Kidney epithelial cell (primary cell): ENCODE results near the gene CYP3A5. TPM values are rescaled to one million over a fixed set of nuclear protein-coding genes. Genes with fewer than 3 reads are reported as not detected.

Source experiments
- DNase-seq: peaks from one replicate; pipeline ENCODE4 v3.0.0-alpha.2; 2010; ENCODE audit warnings: low read depth
- H3K27me3 ChIP-seq: 2 replicates; pipeline ENCODE4 v1.6.0; 2011; ENCODE audit warnings: low read length; ENCODE audit not compliant: control insufficient read depth, insufficient read depth
- H3K36me3 ChIP-seq: 2 replicates; pipeline ENCODE4 v1.5.1; 2011; ENCODE audit warnings: low read length; ENCODE audit not compliant: control insufficient read depth, insufficient read depth
- H3K4me3 ChIP-seq: 2 replicates; pipeline ENCODE4 v1.5.1; 2011; ENCODE audit warnings: low read depth, mild to moderate bottlenecking, control low read depth, low read length
- CTCF ChIP-seq: IDR thresholded peaks from 2 replicates; pipeline ENCODE4 v1.5.1; 2011; ENCODE audit warnings: mild to moderate bottlenecking, moderate library complexity, low read length, control low read depth, inconsistent platforms; ENCODE audit not compliant: insufficient read depth, poor library complexity, severe bottlenecking
- total RNA-seq: library from RNA; depleted of rRNA; stranded (reverse); fragments of >200 nt; gene quantifications from 2 replicates; pipeline ENCODE4 v1.2.3, GENCODE V29; 2015

Gene CYP3A5
- total RNA-seq, 1 donor from 2014 or later, result 0.25 TPM

GRCh38 chr7:99625321-99625720 is 54.5 kb downstream of the CYP3A5 start:
- no peaks in the 10 kb centered on the region for H3K27me3 ChIP-seq
- no peak for TF ChIP-seq CTCF
- H3K36me3 ChIP-seq, result peaks cover 11% of the 10 kb centered on the region
- H3K4me3 ChIP-seq, result no peak overlapping the region
- no peak for DNase-seq

GRCh38 chr7:99624484-99624883 is 55.3 kb downstream of the CYP3A5 start:
- DNase-seq, result no peak
- TF ChIP-seq CTCF, result no peak
- H3K27me3 ChIP-seq, result no peaks in the 10 kb centered on the region
- peaks cover 10% of the 10 kb centered on the region for H3K36me3 ChIP-seq
- H3K4me3 ChIP-seq, result no peak overlapping the region

GRCh38 chr7:99623702-99624447 is 55.9 kb downstream of the CYP3A5 start:
- H3K27me3 ChIP-seq, result no peaks in the 10 kb centered on the region
- no peak overlapping the region for H3K4me3 ChIP-seq
- DNase-seq, result no peak
- no peak for TF ChIP-seq CTCF
- peaks cover 10% of the 10 kb centered on the region for H3K36me3 ChIP-seq

- H3K36me3 ChIP-seq, result peaks cover 10% of the 10 kb centered on the region
- no peak for DNase-seq
- H3K4me3 ChIP-seq, result no peak overlapping the region
- H3K27me3 ChIP-seq, result no peaks in the 10 kb centered on the region
- no peak for TF ChIP-seq CTCF
Measured at GRCh38 chr7:99623091-99623693, 56.6 kb downstream of the CYP3A5 start.

GRCh38 chr7:99622596-99622995 is 57.2 kb downstream of the CYP3A5 start:
- Histone ChIP-seq H3K36me3 (peaks cover 10% of the 10 kb centered on the region), H3K27me3 (no peaks in the 10 kb centered on the region), H3K4me3 (no peak overlapping the region)
- no peak for DNase-seq
- no peak for TF ChIP-seq CTCF
